Stimulated activated CD8-positive, alpha-beta memory T cell treated with anti-CD3 and anti-CD28 coated beads, Interleukin-15, amount 100 ng/mL, for 1 hour (primary cell): ENCODE results near the gene GPR157.

ENCODE experiments used
- DNase-seq: peaks from one replicate; pipeline ENCODE4 v3.0.0-alpha.2; 2020; ENCODE audit warnings: low read depth

The GPR157 gene

GRCh38 chr1:9086796-9087195 lies 42.1 kb downstream of the GPR157 start:
- no peak for DNase-seq

- no peak for DNase-seq
These were observed 42.9 kb downstream of the GPR157 start for GRCh38 chr1:9086045-9086444.

- DNase-seq: no peak
These were observed 43.5 kb downstream of the GPR157 start for GRCh38 chr1:9085306-9085940.

- no peak for DNase-seq
These were observed 44.0 kb downstream of the GPR157 start for GRCh38 chr1:9084906-9085305.

- DNase-seq: no peak
These were observed 47.4 kb downstream of the GPR157 start for GRCh38 chr1:9081473-9081872.

GRCh38 chr1:9080705-9081291 lies 48.1 kb downstream of the GPR157 start:
- DNase-seq: no peak

- no peak for DNase-seq
These were observed 48.8 kb downstream of the GPR157 start for GRCh38 chr1:9079988-9080704.

- no peak for DNase-seq
These were observed 50.0 kb downstream of the GPR157 start for GRCh38 chr1:9078752-9079500.

- DNase-seq: no peak
These were observed 50.7 kb downstream of the GPR157 start for GRCh38 chr1:9078015-9078751.

GRCh38 chr1:9075022-9075421 lies 53.9 kb downstream of the GPR157 start:
- no peak for DNase-seq

GRCh38 chr1:9073143-9073542 lies 55.8 kb downstream of the GPR157 start:
- DNase-seq: no peak

GRCh38 chr1:9071554-9072235 lies 57.2 kb downstream of the GPR157 start:
- DNase-seq: no peak

GRCh38 chr1:9070486-9070885 lies 58.4 kb downstream of the GPR157 start:
- DNase-seq: no peak

- no peak for DNase-seq
These were observed 59.4 kb downstream of the GPR157 start, which contains the start of gene SLC2A5 for GRCh38 chr1:9069326-9070100. Gene SLC2A5, minus strand, starts transcription at chr1:9069635. Its CDS starts 99 bp downstream, at chr1:9069536.

- DNase-seq: no peak
These were observed 59.9 kb downstream of the GPR157 start for GRCh38 chr1:9068981-9069325.

- no peak for DNase-seq
These were observed 61.7 kb downstream of the GPR157 start for GRCh38 chr1:9066945-9067807.

- DNase-seq: no peak
These were observed 63.6 kb downstream of the GPR157 start for GRCh38 chr1:9065213-9065751.

GRCh38 chr1:9062846-9063245 lies 66.1 kb downstream of the GPR157 start:
- no peak for DNase-seq

- DNase-seq: no peak
These were observed 66.9 kb downstream of the GPR157 start for GRCh38 chr1:9062021-9062471.
